DOHH2 (cell line): ENCODE data around the gene HDAC11.

Source experiments
- EZH2phosphoT487 ChIP-seq: fragments of 200-600 bp; sonication (generic); IDR thresholded peaks from 2 replicates; pipeline ENCODE4 v1.6.1; 2017; ENCODE audit warnings: borderline replicate concordance, mild to moderate bottlenecking, antibody characterized with exemption, low read length, moderate library complexity, mixed read lengths
- TF ChIP-seq, protein P1 (sequence below): fragments of 200-600 bp; sonication (generic); IDR thresholded peaks from one replicate; pipeline ENCODE4 v1.5.1; 2014; ENCODE audit warnings: antibody characterized with exemption, mild to moderate bottlenecking, low read depth, low read length; ENCODE audit not compliant: poor library complexity, severe bottlenecking

DNA sequence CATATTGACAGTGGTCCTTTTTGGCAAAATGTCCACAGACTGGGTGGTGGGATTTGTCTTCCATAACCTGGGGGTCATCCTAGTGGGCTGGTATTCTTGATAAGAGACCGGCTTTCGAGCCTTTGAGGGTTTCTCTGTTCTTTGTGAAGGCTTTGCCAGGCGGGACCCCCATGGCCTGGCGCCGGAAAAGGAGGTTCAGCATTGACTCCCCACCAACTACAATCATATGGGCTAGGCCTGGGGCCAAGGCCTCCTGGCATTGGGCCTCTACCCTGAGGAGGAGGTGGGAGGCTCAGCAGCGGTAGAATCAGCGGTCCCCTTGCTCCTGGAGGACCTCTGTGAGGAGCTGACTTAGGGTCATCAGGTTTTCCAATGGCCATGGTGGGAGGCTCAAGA, 19.8 kb upstream of the HDAC11 start:
- TF ChIP-seq, protein P1, sequence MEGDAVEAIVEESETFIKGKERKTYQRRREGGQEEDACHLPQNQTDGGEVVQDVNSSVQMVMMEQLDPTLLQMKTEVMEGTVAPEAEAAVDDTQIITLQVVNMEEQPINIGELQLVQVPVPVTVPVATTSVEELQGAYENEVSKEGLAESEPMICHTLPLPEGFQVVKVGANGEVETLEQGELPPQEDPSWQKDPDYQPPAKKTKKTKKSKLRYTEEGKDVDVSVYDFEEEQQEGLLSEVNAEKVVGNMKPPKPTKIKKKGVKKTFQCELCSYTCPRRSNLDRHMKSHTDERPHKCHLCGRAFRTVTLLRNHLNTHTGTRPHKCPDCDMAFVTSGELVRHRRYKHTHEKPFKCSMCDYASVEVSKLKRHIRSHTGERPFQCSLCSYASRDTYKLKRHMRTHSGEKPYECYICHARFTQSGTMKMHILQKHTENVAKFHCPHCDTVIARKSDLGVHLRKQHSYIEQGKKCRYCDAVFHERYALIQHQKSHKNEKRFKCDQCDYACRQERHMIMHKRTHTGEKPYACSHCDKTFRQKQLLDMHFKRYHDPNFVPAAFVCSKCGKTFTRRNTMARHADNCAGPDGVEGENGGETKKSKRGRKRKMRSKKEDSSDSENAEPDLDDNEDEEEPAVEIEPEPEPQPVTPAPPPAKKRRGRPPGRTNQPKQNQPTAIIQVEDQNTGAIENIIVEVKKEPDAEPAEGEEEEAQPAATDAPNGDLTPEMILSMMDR, result no peak
- no peak for TF ChIP-seq EZH2phosphoT487
